Stimulated activated memory B cell treated with anti-CD40 and anti-IgM and Interleukin-4, amounts not matched to agents 10 μg/mL and 1 μg/mL and 100 μg/mL, for 72 hours (primary cell): ENCODE measurements around the gene SCRN1.

ENCODE experiments used
- ATAC-seq: fragments of 150-1000 bp; cut with Tn5 transposase; 2 replicates; pipeline ENCODE4 v1.10.0; 2021
- H3K27ac Mint-ChIP-seq: one replicate; pipeline ENCODE4 v1.8.0; 2022; ENCODE audit warnings: mild to moderate bottlenecking, mixed read lengths
- H3K27me3 Mint-ChIP-seq: one replicate; pipeline ENCODE4 v1.8.0; 2022; ENCODE audit warnings: mixed read lengths
- H3K36me3 Mint-ChIP-seq: one replicate; pipeline ENCODE4 v1.8.0; 2022; ENCODE audit warnings: mixed read lengths
- H3K4me1 Mint-ChIP-seq: one replicate; pipeline ENCODE4 v1.8.0; 2022; ENCODE audit warnings: mixed read lengths
- H3K4me3 Mint-ChIP-seq: one replicate; pipeline ENCODE4 v1.8.0; 2022; ENCODE audit warnings: mild to moderate bottlenecking, moderate library complexity, mixed read lengths
- H3K9me3 Mint-ChIP-seq: one replicate; pipeline ENCODE4 v1.8.0; 2022; ENCODE audit warnings: mixed read lengths

SCRN1 gene

GRCh38 chr7:29989257-29989995 lies at the start of gene SCRN1:
Gene SCRN1 (minus strand): TSS chr7:29989801. CDS start chr7:29969067, 20,734 bp downstream.
- Mint-ChIP-seq H3K4me1 (peaks cover 36% of the 10 kb centered on the region), H3K27me3 (no peaks in the 10 kb centered on the region), H3K9me3 (no peaks in the 10 kb centered on the region), H3K36me3 (no peaks in the 10 kb centered on the region), H3K4me3 (peak within 1 kb of the TSS; percentile 86), H3K27ac (peak within 1 kb of the TSS; percentile 76)
- peak; percentile 72 for ATAC-seq

GRCh38 chr7:30038196-30038980 lies 48.8 kb upstream of the SCRN1 start:
- no peak overlapping the region for H3K27ac Mint-ChIP-seq
- ATAC-seq: no peak
- H3K9me3 Mint-ChIP-seq: no peaks in the 10 kb centered on the region
- no peaks in the 10 kb centered on the region for H3K4me1 Mint-ChIP-seq
- H3K27me3 Mint-ChIP-seq: no peaks in the 10 kb centered on the region
- no peak overlapping the region for H3K4me3 Mint-ChIP-seq
- H3K36me3 Mint-ChIP-seq: no peaks in the 10 kb centered on the region

- H3K4me3 Mint-ChIP-seq: no peak overlapping the region
- H3K4me1 Mint-ChIP-seq: no peaks in the 10 kb centered on the region
- H3K9me3 Mint-ChIP-seq: no peaks in the 10 kb centered on the region
- H3K27me3 Mint-ChIP-seq: no peaks in the 10 kb centered on the region
- H3K36me3 Mint-ChIP-seq: no peaks in the 10 kb centered on the region
- no peak for ATAC-seq
- no peak overlapping the region for H3K27ac Mint-ChIP-seq
These were observed 46.6 kb upstream of the SCRN1 start for GRCh38 chr7:30036220-30036619.

- H3K4me3 Mint-ChIP-seq: no peak overlapping the region
- H3K27ac Mint-ChIP-seq: no peak overlapping the region
- no peaks in the 10 kb centered on the region for H3K4me1 Mint-ChIP-seq
These were observed 44.9 kb upstream of the SCRN1 start for GRCh38 chr7:30034501-30034900.

GRCh38 chr7:30032310-30033125 lies 42.9 kb upstream of the SCRN1 start:
- Mint-ChIP-seq H3K9me3 (no peaks in the 10 kb centered on the region), H3K4me1 (peaks cover 5% of the 10 kb centered on the region), H3K27ac (no peak overlapping the region), H3K27me3 (no peaks in the 10 kb centered on the region), H3K36me3 (no peaks in the 10 kb centered on the region), H3K4me3 (no peak overlapping the region)
- no peak for ATAC-seq

More at GRCh38 chr7:30034501-30034900, 44.9 kb upstream of the SCRN1 start:
- no peaks in the 10 kb centered on the region for H3K36me3 Mint-ChIP-seq
- no peak for ATAC-seq
- no peaks in the 10 kb centered on the region for H3K9me3 Mint-ChIP-seq
- H3K27me3 Mint-ChIP-seq: no peaks in the 10 kb centered on the region

- no peak for ATAC-seq
- no peak overlapping the region for H3K27ac Mint-ChIP-seq
- H3K9me3 Mint-ChIP-seq: no peaks in the 10 kb centered on the region
- no peak overlapping the region for H3K4me3 Mint-ChIP-seq
- H3K4me1 Mint-ChIP-seq: peaks cover 19% of the 10 kb centered on the region
- H3K27me3 Mint-ChIP-seq: no peaks in the 10 kb centered on the region
- no peaks in the 10 kb centered on the region for H3K36me3 Mint-ChIP-seq
These were observed 40.1 kb upstream of the SCRN1 start for GRCh38 chr7:30029696-30030095.

GRCh38 chr7:30028749-30029635 lies 39.4 kb upstream of the SCRN1 start:
- Mint-ChIP-seq H3K27me3 (no peaks in the 10 kb centered on the region), H3K4me3 (no peak overlapping the region), H3K9me3 (no peaks in the 10 kb centered on the region), H3K27ac (peak overlapping the region; percentile 93), H3K36me3 (no peaks in the 10 kb centered on the region), H3K4me1 (peaks cover 23% of the 10 kb centered on the region)
- ATAC-seq: peak; percentile 45

- H3K4me3 Mint-ChIP-seq: no peak within 1 kb of the TSS
- H3K36me3 Mint-ChIP-seq: peaks cover 5% of the 10 kb centered on the region
- ATAC-seq: peak; percentile 78
- peaks cover 29% of the 10 kb centered on the region for H3K4me1 Mint-ChIP-seq
- H3K9me3 Mint-ChIP-seq: no peaks in the 10 kb centered on the region
- H3K27ac Mint-ChIP-seq: peak within 1 kb of the TSS; percentile 93
- H3K27me3 Mint-ChIP-seq: no peaks in the 10 kb centered on the region
These were observed 38.7 kb upstream of the SCRN1 start, which contains the start of gene PLEKHA8 for GRCh38 chr7:30028216-30028748. Gene PLEKHA8 (plus strand): TSS chr7:30028412. CDS start chr7:30028763, 351 bp downstream.

GRCh38 chr7:30027740-30028215 lies 38.2 kb upstream of the SCRN1 start:
- peaks cover 34% of the 10 kb centered on the region for H3K4me1 Mint-ChIP-seq
- peak overlapping the region; percentile 93 for H3K27ac Mint-ChIP-seq
- no peaks in the 10 kb centered on the region for H3K27me3 Mint-ChIP-seq
- ATAC-seq: no peak
- no peaks in the 10 kb centered on the region for H3K9me3 Mint-ChIP-seq
- H3K36me3 Mint-ChIP-seq: peaks cover 6% of the 10 kb centered on the region
- H3K4me3 Mint-ChIP-seq: no peak overlapping the region

- Mint-ChIP-seq H3K27me3 (no peaks in the 10 kb centered on the region), H3K27ac (peak overlapping the region; percentile 93), H3K4me3 (no peak overlapping the region), H3K9me3 (no peaks in the 10 kb centered on the region), H3K4me1 (peaks cover 34% of the 10 kb centered on the region), H3K36me3 (peaks cover 6% of the 10 kb centered on the region)
- peak; percentile 53 for ATAC-seq
These were observed 37.5 kb upstream of the SCRN1 start for GRCh38 chr7:30027065-30027456.

GRCh38 chr7:30026229-30027064 lies 36.8 kb upstream of the SCRN1 start, which contains the start of gene FKBP14:
Gene FKBP14 (minus strand): TSS chr7:30026702. CDS start chr7:30026508, 194 bp downstream.
- Mint-ChIP-seq H3K9me3 (no peaks in the 10 kb centered on the region), H3K36me3 (peaks cover 6% of the 10 kb centered on the region), H3K27ac (peak within 1 kb of the TSS; percentile 93), H3K4me3 (no peak within 1 kb of the TSS), H3K4me1 (peaks cover 37% of the 10 kb centered on the region), H3K27me3 (no peaks in the 10 kb centered on the region)
- peak; percentile 90 for ATAC-seq

GRCh38 chr7:30023524-30023923 lies 33.9 kb upstream of the SCRN1 start:
- no peak overlapping the region for H3K4me3 Mint-ChIP-seq

GRCh38 chr7:30022991-30023390 lies 33.4 kb upstream of the SCRN1 start:
- no peaks in the 10 kb centered on the region for H3K27me3 Mint-ChIP-seq
- peaks cover 46% of the 10 kb centered on the region for H3K4me1 Mint-ChIP-seq
- H3K9me3 Mint-ChIP-seq: no peaks in the 10 kb centered on the region
- H3K4me3 Mint-ChIP-seq: no peak overlapping the region
- H3K27ac Mint-ChIP-seq: peak overlapping the region; percentile 8
- H3K36me3 Mint-ChIP-seq: peaks cover 16% of the 10 kb centered on the region
- ATAC-seq: no peak

More at GRCh38 chr7:30023524-30023923, 33.9 kb upstream of the SCRN1 start:
- Mint-ChIP-seq H3K4me1 (peaks cover 46% of the 10 kb centered on the region), H3K27me3 (no peaks in the 10 kb centered on the region), H3K36me3 (peaks cover 11% of the 10 kb centered on the region), H3K9me3 (no peaks in the 10 kb centered on the region), H3K27ac (peak overlapping the region; percentile 8)
- ATAC-seq: no peak
